Stomach smooth muscle (tissue), 2 donors: ENCODE measurements around the gene GATAD2A.
"Not testable (repeated sequence)": the region's sequence is repeated elsewhere in the genome, so short reads cannot be mapped to it uniquely, and the experiment has no call there.

Experiments
- H3K27ac ChIP-seq: one replicate; pipeline ENCODE4 v1.7.0; 2013; ENCODE audit warnings: mild to moderate bottlenecking, low read length, inconsistent platforms
- H3K27me3 ChIP-seq, 2 donors: one replicate each; pipeline ENCODE4 v1.7.0; 2013; ENCODE audit warnings: low read length in 2 of 2; ENCODE audit not compliant: insufficient read depth in 2 of 2, control insufficient read depth in 1 of 2
- H3K36me3 ChIP-seq, 2 donors: one replicate each; pipeline ENCODE4 v1.7.0; 2013; ENCODE audit warnings: low read length in 2 of 2; ENCODE audit not compliant: control insufficient read depth in 2 of 2, insufficient read depth in 2 of 2
- H3K4me1 ChIP-seq: one replicate; pipeline ENCODE4 v1.7.0; 2013; ENCODE audit warnings: low read length; ENCODE audit not compliant: control insufficient read depth, insufficient read depth
- H3K4me3 ChIP-seq, 2 donors: one replicate each; pipeline ENCODE4 v1.7.0; 2013; ENCODE audit warnings: low read length in 2 of 2
- H3K9ac ChIP-seq, 2 donors: one replicate each; pipeline ENCODE4 v1.7.0; 2013; ENCODE audit warnings: low read length in 2 of 2, mild to moderate bottlenecking in 1 of 2
- H3K9me3 ChIP-seq, 2 donors: one replicate each; pipeline ENCODE4 v1.7.0; 2013; ENCODE audit warnings: low read length in 2 of 2; ENCODE audit not compliant: control insufficient read depth in 2 of 2
- donor health status: healthy.
- donor health status: Pancreatic carcinoma.

The GATAD2A gene

DNA sequence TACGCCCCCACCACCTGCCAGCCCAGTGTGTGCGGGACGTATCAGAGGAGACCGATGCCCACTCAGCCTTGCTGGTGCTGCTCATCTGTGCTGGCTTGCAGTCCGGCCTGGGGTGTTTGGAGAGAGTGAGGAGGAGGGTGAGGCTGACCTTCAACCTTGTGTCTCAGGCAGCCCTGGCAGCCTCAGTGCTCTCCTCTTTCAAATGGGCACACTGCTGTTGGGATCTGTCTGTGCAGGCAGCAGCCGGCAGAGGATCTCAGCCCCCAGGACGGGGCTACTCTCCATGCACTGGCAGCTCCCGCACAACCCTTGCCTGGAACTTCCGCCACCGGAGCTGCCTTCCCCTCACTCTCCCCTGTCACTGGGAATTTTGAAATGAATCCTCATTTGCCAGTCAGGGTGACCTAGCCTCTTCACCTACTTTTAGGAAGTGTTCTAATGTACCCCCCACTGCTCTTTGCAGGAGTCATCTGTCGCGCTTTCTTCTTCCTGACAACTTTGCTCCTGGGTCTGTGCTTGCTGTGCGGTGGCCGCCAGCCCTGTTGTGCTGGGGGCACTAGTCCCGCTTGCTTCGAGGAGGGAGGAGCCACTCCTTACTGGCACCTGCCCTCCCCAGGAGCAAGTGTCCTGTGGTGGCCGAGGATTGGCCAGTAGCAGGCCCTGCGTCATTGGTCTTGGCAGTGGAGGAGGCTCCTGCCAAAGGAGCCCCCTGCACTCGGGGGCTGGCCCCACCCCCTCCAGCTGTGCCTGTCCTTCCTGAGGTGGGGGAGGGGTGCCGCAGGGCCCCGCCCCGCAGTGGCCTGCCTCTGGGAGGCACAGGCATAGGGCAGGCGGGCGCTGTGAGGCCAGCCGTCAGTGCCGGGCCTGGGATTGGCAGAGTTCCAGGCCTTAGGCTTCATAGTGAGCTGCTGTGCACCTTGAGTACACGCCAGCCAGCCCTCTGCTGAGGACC, 56.5 kb downstream of the GATAD2A start:
- Histone ChIP-seq H3K9me3 (no peaks in the 10 kb centered on the region), H3K27me3 (no peaks in the 10 kb centered on the region), H3K36me3 (peaks cover 10 to 13% of the 10 kb centered on the region in 2 donors), H3K27ac (peak overlapping the region; percentile 84), H3K4me3 (peak overlapping the region; percentile 26 to 63), H3K4me1 (peaks cover 56% of the 10 kb centered on the region), H3K9ac (peak overlapping the region; percentile 12 to 62)

GRCh38 chr19:19463348-19464117, 58.1 kb downstream of the GATAD2A start:
- H3K4me3 ChIP-seq: peak overlapping the region; percentile 15 to 59
- peaks cover 11 to 15% of the 10 kb centered on the region in 2 donors for H3K36me3 ChIP-seq
- H3K9me3 ChIP-seq: peaks cover 3 to 10% of the 10 kb centered on the region in 2 donors
- H3K9ac ChIP-seq: peak overlapping the region in 1 of 2 donors; percentile 45
- H3K4me1 ChIP-seq: peaks cover 54% of the 10 kb centered on the region
- no peaks in the 10 kb centered on the region for H3K27me3 ChIP-seq
- H3K27ac ChIP-seq: peak overlapping the region; percentile 84

DNA sequence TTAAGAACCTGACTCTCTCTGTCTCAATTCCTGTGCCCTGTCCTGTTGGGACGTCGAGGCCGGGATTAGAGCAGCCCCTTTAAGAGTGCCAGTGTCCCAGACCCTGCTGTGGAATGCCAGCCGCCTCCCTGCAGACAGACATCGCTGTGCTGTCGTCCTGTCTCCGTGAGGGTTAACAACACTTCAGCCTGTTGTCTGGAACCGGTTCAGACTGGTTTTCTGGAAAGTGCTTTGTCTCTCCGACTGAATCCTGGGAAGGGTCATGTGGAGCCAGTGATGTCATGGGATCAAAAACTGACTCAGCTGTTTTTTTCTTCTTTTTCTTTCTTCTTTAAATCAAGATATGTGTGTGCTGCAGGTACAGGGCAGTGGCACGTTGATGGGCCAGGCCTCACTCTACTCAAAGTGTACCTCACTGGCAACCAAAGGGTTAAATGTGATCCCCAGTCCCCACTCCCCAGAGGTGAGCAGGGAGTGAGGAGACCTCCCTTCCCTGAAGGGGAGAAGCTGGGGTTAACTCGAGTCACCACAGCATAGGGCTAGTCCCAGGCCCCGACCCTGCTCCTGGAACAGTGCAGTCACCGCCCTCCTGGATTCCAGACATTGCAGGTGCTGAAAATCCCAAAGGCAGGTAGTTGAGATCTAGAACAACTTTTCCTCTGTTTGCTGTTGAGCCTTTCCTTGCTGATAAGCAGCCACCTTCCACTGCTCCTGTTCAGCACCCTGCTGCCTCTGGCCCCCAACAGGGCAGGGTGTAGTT, 59.0 kb downstream of the GATAD2A start:
- H3K36me3 ChIP-seq: peaks cover 11 to 17% of the 10 kb centered on the region in 2 donors
- H3K9ac ChIP-seq: peak overlapping the region in 1 of 2 donors; percentile 21
- peak overlapping the region; percentile 15 to 59 for H3K4me3 ChIP-seq
- peaks cover 3 to 13% of the 10 kb centered on the region in 2 donors for H3K9me3 ChIP-seq
- H3K4me1 ChIP-seq: peaks cover 53% of the 10 kb centered on the region
- peak overlapping the region; percentile 84 for H3K27ac ChIP-seq
- H3K27me3 ChIP-seq: no peaks in the 10 kb centered on the region

- Histone ChIP-seq H3K36me3 (peaks cover 11 to 17% of the 10 kb centered on the region in 2 donors), H3K4me1 (peaks cover 44% of the 10 kb centered on the region), H3K27me3 (no peaks in the 10 kb centered on the region), H3K9me3 (peaks cover 3 to 13% of the 10 kb centered on the region in 2 donors), H3K4me3 (no peak overlapping the region), H3K9ac (no peak overlapping the region), H3K27ac (no peak overlapping the region)
These were observed 60.1 kb downstream of the GATAD2A start for GRCh38 chr19:19465436-19466070.

GRCh38 chr19:19466201-19466600, 60.7 kb downstream of the GATAD2A start:
- Histone ChIP-seq H3K27me3 (no peaks in the 10 kb centered on the region), H3K36me3 (peaks cover 11 to 17% of the 10 kb centered on the region in 2 donors), H3K27ac (no peak overlapping the region), H3K4me3 (no peak overlapping the region), H3K9ac (no peak overlapping the region), H3K9me3 (peaks cover 3 to 13% of the 10 kb centered on the region in 2 donors), H3K4me1 (peaks cover 38% of the 10 kb centered on the region)

DNA sequence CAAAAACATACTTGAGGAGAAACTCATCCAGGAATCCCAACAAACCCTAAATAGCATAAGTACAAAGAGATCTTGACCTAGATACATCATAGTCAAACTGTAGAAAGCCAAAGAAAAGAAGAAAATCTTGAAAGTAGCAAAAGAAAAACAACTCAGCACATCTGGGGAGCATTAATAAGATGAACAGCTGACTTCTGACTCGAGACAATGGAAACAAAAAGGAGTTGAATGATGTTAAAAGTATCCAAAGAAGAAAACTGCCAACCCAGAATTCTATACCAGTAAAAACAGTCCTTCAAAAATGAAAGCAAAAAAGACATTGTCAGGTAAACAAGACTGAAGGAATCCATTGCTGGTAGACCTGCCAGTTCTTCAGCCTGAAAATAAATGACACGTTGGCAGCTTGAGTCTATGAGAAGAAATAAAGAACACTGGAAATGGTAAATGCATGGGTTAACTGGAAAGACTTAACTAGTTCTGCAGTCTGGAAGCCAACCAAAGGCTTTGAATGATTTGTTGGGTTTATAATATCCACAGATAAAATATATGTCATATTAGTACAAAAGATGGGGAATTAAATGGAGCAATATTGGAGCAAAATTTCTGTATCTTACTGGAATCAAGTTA, 63.1 kb downstream of the GATAD2A start:
- Histone ChIP-seq H3K36me3 (peaks cover 13 to 23% of the 10 kb centered on the region in 2 donors), H3K27ac (no peak overlapping the region), H3K4me1 (peaks cover 17% of the 10 kb centered on the region), H3K27me3 (no peaks in the 10 kb centered on the region), H3K9ac (no peak overlapping the region), H3K9me3 (peaks cover 3 to 13% of the 10 kb centered on the region in 2 donors), H3K4me3 (no peak overlapping the region)

DNA sequence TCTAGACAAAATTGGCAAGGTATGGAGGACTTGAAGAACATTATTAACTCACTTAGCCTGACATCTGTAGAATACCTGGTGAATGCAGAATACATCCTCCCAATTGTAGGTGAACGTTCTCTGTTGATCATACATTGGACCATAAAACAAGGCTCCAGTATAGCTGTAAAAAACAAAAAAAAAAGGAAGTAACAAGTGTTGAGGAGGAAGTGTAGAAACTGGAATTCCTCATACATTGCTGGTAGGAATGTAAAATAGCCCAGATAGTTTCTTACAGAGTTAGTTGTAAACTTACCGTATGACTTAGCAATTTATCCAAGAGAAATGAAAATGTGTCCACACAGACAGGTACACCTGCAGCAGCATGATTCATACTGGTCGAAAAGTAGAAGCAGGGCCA, 65.1 kb downstream of the GATAD2A start:
- peaks cover 11 to 22% of the 10 kb centered on the region in 2 donors for H3K36me3 ChIP-seq

DNA sequence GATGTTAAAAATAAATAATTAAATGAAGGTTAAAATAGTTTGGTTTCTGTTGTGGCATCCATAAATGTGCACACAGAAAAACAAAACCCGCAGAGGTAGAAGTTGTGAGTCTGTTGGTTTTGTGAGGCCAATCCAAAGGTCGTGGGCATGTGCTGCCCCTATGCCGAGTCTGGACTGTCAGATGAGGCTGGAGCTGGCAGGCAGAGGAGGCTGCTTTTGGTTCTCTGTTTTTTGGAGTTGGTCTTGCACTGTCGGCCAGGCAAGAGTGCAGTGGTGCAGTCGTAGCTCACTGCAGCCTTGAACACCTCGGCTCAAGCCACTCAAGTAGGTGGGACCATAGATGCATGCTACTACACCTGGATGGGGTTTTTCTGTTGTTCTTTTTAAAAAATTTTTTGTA, 66.2 kb downstream of the GATAD2A start:
- H3K27me3 ChIP-seq: no peaks in the 10 kb centered on the region
- H3K9me3 ChIP-seq: peaks cover 3 to 13% of the 10 kb centered on the region in 2 donors
- H3K27ac ChIP-seq: no peak overlapping the region
- peaks cover 3 to 16% of the 10 kb centered on the region in 2 donors for H3K36me3 ChIP-seq
- H3K9ac ChIP-seq: no peak overlapping the region
- H3K4me3 ChIP-seq: no peak overlapping the region
- peaks cover 3% of the 10 kb centered on the region for H3K4me1 ChIP-seq

More for the DNA sequence above, 65.1 kb downstream of the GATAD2A start:
- Histone ChIP-seq H3K27ac (no peak overlapping the region), H3K9me3 (peaks cover 3 to 13% of the 10 kb centered on the region in 2 donors), H3K9ac (no peak overlapping the region), H3K27me3 (no peaks in the 10 kb centered on the region), H3K4me3 (no peak overlapping the region), H3K4me1 (peaks cover 3% of the 10 kb centered on the region)

DNA sequence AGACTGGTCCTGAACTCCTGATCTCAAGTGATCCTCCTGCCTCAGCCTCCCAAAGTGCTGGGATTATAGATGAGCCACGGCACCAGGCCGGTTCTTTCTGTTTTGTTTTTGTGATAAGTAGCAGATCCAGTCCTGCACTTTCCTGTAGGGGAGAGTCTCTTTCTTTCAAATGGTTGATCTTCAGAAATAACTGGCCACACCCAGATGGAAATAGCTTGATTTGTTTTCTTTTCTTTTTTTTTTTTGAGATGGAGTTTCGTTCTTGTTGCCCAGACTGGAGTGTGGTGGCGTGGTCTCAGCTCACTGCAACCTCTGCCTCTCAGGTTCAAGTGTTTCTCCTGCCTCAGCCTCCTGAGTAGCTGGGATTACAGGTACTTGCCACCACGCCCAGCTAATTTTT, 66.6 kb downstream of the GATAD2A start:
- H3K9me3 ChIP-seq: peaks cover 3 to 13% of the 10 kb centered on the region in 2 donors
- H3K9ac ChIP-seq, H3K4me3 ChIP-seq, H3K27ac ChIP-seq, H3K4me1 ChIP-seq, H3K27me3 ChIP-seq: not testable (repeated sequence)
- H3K36me3 ChIP-seq: peaks cover 3 to 16% of the 10 kb centered on the region in 2 donors
